ENCODE data around the gene GTPBP1.

GTPBP1 gene

GRCh38 chr22:38715852-38716251 lies 10.1 kb downstream of the GTPBP1 start:
- Histone ChIP-seq H3K36me3 (peaks cover 19 to 47% (median 26%) of the 10 kb centered on the region in 3 donors), H3K4me3 (no peak overlapping the region), H3K27me3 (no peaks in the 10 kb centered on the region), H3K9me3 (no peaks in the 10 kb centered on the region), H3K4me1 (peaks cover 0 to 36% (median 16%) of the 10 kb centered on the region in 4 donors), H3K27ac (no peak overlapping the region)
- no peak for DNase-seq
- TF ChIP-seq CTCF (IDR thresholded peaks at IDR 0.05), result no peak
- intact Hi-C loops (cut with DNase I; ENCODE audit: low total_unique reads), result no loop called here

- Histone ChIP-seq H3K27me3 (no peaks in the 10 kb centered on the region), H3K27ac (no peak overlapping the region), H3K4me1 (peaks cover 0 to 36% (median 16%) of the 10 kb centered on the region in 4 donors), H3K9me3 (no peaks in the 10 kb centered on the region), H3K4me3 (no peak overlapping the region), H3K36me3 (peaks cover 19 to 51% (median 26%) of the 10 kb centered on the region in 3 donors)
- DNase-seq, result no peak
- intact Hi-C loops (cut with DNase I; ENCODE audit: low total_unique reads), result no loop called here
- TF ChIP-seq CTCF (IDR thresholded peaks at IDR 0.05), result no peak
Measured at GRCh38 chr22:38716271-38716670, 10.5 kb downstream of the GTPBP1 start.

- Histone ChIP-seq H3K9me3 (no peaks in the 10 kb centered on the region), H3K4me1 (peaks cover 0 to 33% (median 16%) of the 10 kb centered on the region in 4 donors), H3K27ac (no peak overlapping the region), H3K36me3 (peaks cover 22 to 56% (median 31%) of the 10 kb centered on the region in 3 donors), H3K4me3 (no peak overlapping the region), H3K27me3 (no peaks in the 10 kb centered on the region)
- DNase-seq, result no peak
- TF ChIP-seq CTCF (IDR thresholded peaks at IDR 0.05), result no peak
- intact Hi-C loops (cut with DNase I; ENCODE audit: low total_unique reads), result no loop called here
Measured at GRCh38 chr22:38716826-38717225, 11.1 kb downstream of the GTPBP1 start.

- Histone ChIP-seq H3K36me3 (peaks cover 26 to 60% (median 35%) of the 10 kb centered on the region in 3 donors), H3K27me3 (no peaks in the 10 kb centered on the region), H3K4me3 (no peak overlapping the region), H3K9me3 (no peaks in the 10 kb centered on the region), H3K4me1 (peaks cover 0 to 30% (median 16%) of the 10 kb centered on the region in 4 donors), H3K27ac (no peak overlapping the region)
- intact Hi-C loops (cut with DNase I; ENCODE audit: low total_unique reads), result no loop called here
- no peak for TF ChIP-seq CTCF (IDR thresholded peaks at IDR 0.05)
- no peak for DNase-seq
Measured at GRCh38 chr22:38717244-38717643, 11.5 kb downstream of the GTPBP1 start.

GRCh38 chr22:38718414-38718813 lies 12.7 kb downstream of the GTPBP1 start:
- H3K36me3 ChIP-seq, result peaks cover 38 to 68% (median 46%) of the 10 kb centered on the region in 3 donors
- DNase-seq, result peak; percentile 71 to 85
- H3K27me3 ChIP-seq, result no peaks in the 10 kb centered on the region
- no peak overlapping the region for H3K4me3 ChIP-seq
- H3K9me3 ChIP-seq, result no peaks in the 10 kb centered on the region
- peaks cover 0 to 18% (median 16%) of the 10 kb centered on the region in 4 donors for H3K4me1 ChIP-seq
- peak overlapping the region; percentile 44 for H3K27ac ChIP-seq
- peak; percentile 72 to 87 for TF ChIP-seq CTCF (IDR thresholded peaks at IDR 0.05)
- intact Hi-C loops (cut with DNase I; ENCODE audit: low total_unique reads), result no loop called here

- no peak for DNase-seq
- no peaks in the 10 kb centered on the region for H3K27me3 ChIP-seq
- no peaks in the 10 kb centered on the region for H3K9me3 ChIP-seq
- intact Hi-C loops (cut with DNase I; ENCODE audit: low total_unique reads), result no loop called here
- TF ChIP-seq CTCF (IDR thresholded peaks at IDR 0.05), result no peak
- H3K27ac ChIP-seq, result peak overlapping the region; percentile 44
- H3K36me3 ChIP-seq, result peaks cover 45 to 76% (median 54%) of the 10 kb centered on the region in 3 donors
- H3K4me1 ChIP-seq, result peaks cover 0 to 18% (median 15%) of the 10 kb centered on the region in 4 donors
- H3K4me3 ChIP-seq, result no peak overlapping the region
Measured at GRCh38 chr22:38719196-38719595, 13.5 kb downstream of the GTPBP1 start.

Data from tibial artery (tissue), 4 donors.